DND-41 (cell line): ENCODE data around the gene STK11.

ENCODE experiments used
- ATAC-seq: fragments of 200-7000 bp; cut with Tn5 transposase; 3 replicates; pipeline ENCODE4 v1.9.1; 2021; ENCODE audit warnings: low read depth; ENCODE audit not compliant: insufficient read depth
- DNase-seq: peaks from one replicate; pipeline ENCODE4 v3.0.0-alpha.2; 2020
- H2AFZ ChIP-seq: 2 replicates; pipeline ENCODE4 v1.6.0; 2012; ENCODE audit warnings: low read depth, low read length
- H3K27ac ChIP-seq: 2 replicates; pipeline ENCODE4 v1.5.1; 2012; ENCODE audit warnings: low read length, inconsistent platforms
- H3K27me3 ChIP-seq: fragments of 200-600 bp; sonication (generic); 2 replicates; pipeline ENCODE4 v1.6.0; 2012; ENCODE audit warnings: low read length, mild to moderate bottlenecking, inconsistent platforms; ENCODE audit not compliant: insufficient read depth, poor library complexity
- H3K36me3 ChIP-seq: 2 replicates; pipeline ENCODE4 v1.5.1; 2012; ENCODE audit warnings: low read length, inconsistent platforms; ENCODE audit not compliant: insufficient read depth
- H3K4me1 ChIP-seq: 2 replicates; pipeline ENCODE4 v1.5.1; 2012; ENCODE audit warnings: mild to moderate bottlenecking, low read length; ENCODE audit not compliant: insufficient read depth
- H3K4me2 ChIP-seq: 2 replicates; pipeline ENCODE4 v1.6.0; 2012; ENCODE audit warnings: mild to moderate bottlenecking, moderate library complexity, low read length, inconsistent platforms; ENCODE audit not compliant: insufficient read depth
- H3K4me3 ChIP-seq, 2 experiments: fragments of 200-600 bp in 1 of 2; shearing (Covaris generic) in 1 of 2; 2 replicates each; pipeline ENCODE4 v1.5.1; 2012 to 2016; ENCODE audit warnings: inconsistent platforms in 2 of 2, low read length in 2 of 2, mild to moderate bottlenecking in 2 of 2, low read depth in 1 of 2, moderate library complexity in 1 of 2
- H3K79me2 ChIP-seq: 2 replicates; pipeline ENCODE4 v1.6.0; 2012; ENCODE audit warnings: low read length, inconsistent platforms; ENCODE audit not compliant: insufficient read depth
- H3K9ac ChIP-seq: 2 replicates; pipeline ENCODE4 v1.6.0; 2012; ENCODE audit warnings: low read depth, mild to moderate bottlenecking, inconsistent platforms, low read length, moderate library complexity
- H3K9me3 ChIP-seq: 2 replicates; pipeline ENCODE4 v1.5.1; 2012; ENCODE audit warnings: low read length, moderate library complexity, mild to moderate bottlenecking, inconsistent platforms; ENCODE audit not compliant: insufficient read depth, severe bottlenecking
- H4K20me1 ChIP-seq: 2 replicates; pipeline ENCODE4 v1.6.0; 2012; ENCODE audit warnings: low read length; ENCODE audit not compliant: insufficient read depth
- CTCF ChIP-seq: IDR thresholded peaks from 2 replicates; pipeline ENCODE4 v1.5.1; 2012; ENCODE audit warnings: borderline replicate concordance, low read length, moderate library complexity, mild to moderate bottlenecking; ENCODE audit not compliant: poor library complexity, severe bottlenecking; ENCODE audit errors: extremely low read depth
- EZH2 ChIP-seq: IDR thresholded peaks from 3 replicates; pipeline ENCODE4 v1.6.1; 2012; ENCODE audit warnings: borderline replicate concordance, low read depth, mild to moderate bottlenecking, moderate library complexity, low read length, inconsistent platforms; ENCODE audit not compliant: severe bottlenecking

STK11 gene, protein sequence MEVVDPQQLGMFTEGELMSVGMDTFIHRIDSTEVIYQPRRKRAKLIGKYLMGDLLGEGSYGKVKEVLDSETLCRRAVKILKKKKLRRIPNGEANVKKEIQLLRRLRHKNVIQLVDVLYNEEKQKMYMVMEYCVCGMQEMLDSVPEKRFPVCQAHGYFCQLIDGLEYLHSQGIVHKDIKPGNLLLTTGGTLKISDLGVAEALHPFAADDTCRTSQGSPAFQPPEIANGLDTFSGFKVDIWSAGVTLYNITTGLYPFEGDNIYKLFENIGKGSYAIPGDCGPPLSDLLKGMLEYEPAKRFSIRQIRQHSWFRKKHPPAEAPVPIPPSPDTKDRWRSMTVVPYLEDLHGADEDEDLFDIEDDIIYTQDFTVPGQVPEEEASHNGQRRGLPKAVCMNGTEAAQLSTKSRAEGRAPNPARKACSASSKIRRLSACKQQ

DNA sequence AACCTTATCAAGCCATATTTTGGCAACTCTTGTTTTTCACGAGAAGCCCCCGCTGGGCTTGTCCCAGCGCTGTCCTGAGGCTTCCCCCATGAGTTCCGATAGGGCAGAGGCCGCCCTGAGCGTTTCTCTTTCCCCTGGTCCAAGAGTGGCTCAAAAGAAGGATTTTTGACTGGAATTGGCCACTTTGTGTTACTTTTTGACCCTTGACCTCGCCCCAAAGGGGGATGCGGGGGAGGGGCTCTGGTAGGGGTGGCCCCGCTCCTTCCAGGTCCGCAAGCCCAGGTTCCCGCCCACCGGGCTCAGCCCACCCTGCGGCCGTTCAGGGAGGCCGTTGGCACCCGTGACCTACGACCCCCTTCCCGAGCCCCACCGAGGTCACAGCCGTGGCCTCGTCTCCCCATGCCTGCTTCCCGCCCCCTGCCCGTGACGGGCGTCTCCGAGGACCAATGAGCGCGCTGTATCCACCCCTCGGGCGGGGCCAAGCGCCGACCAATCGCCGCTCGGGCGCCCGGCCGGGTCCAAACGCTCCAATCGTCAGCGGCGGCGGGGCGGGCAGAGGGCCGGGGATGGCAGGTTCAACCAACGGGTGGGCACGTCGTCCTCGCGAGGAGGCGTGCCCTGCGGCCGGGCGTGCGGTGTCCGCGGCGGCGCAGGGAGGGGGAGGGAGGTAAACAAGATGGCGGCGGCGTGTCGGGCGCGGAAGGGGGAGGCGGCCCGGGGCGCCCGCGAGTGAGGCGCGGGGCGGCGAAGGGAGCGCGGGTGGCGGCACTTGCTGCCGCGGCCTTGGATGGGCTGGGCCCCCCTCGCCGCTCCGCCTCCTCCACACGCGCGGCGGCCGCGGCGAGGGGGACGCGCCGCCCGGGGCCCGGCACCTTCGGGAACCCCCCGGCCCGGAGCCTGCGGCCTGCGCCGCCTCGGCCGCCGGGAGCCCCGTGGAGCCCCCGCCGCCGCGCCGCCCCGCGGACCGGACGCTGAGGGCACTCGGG is at the start of gene STK11:
STK11 (plus strand) TSS at position 665 of the 986 bp plus-strand sequence. CDS start 1,136 bp downstream, outside the sequence.
- peak within 1 kb of the TSS; percentile 75 for H3K9ac ChIP-seq
- H3K27me3 ChIP-seq, result no peaks in the 10 kb centered on the region
- ATAC-seq, result peak; percentile 98
- DNase-seq, result peak; percentile 100
- peak within 1 kb of the TSS; percentile 78 to 80 for H3K4me3 ChIP-seq
- H4K20me1 ChIP-seq, result peaks cover 33% of the 10 kb centered on the region
- no peak for TF ChIP-seq EZH2
- no peak for TF ChIP-seq CTCF
- H3K27ac ChIP-seq, result peak within 1 kb of the TSS; percentile 97
- H2AFZ ChIP-seq, result peak within 1 kb of the TSS; percentile 92
- peaks cover 30% of the 10 kb centered on the region for H3K36me3 ChIP-seq
- no peaks in the 10 kb centered on the region for H3K9me3 ChIP-seq
- H3K4me1 ChIP-seq, result peaks cover 56% of the 10 kb centered on the region
- peaks cover 45% of the 10 kb centered on the region for H3K79me2 ChIP-seq
- peak within 1 kb of the TSS; percentile 98 for H3K4me2 ChIP-seq

GRCh38 chr19:1156305-1156801 is 49.2 kb upstream of the STK11 start:
- no peak overlapping the region for H3K27ac ChIP-seq

More at GRCh38 chr19:1156305-1156801, 49.2 kb upstream of the STK11 start:
- Histone ChIP-seq H4K20me1 (peaks cover 30% of the 10 kb centered on the region), H2AFZ (no peak overlapping the region), H3K79me2 (peaks cover 30% of the 10 kb centered on the region), H3K4me2 (no peak overlapping the region), H3K4me1 (no peaks in the 10 kb centered on the region), H3K36me3 (peaks cover 20% of the 10 kb centered on the region), H3K9me3 (no peaks in the 10 kb centered on the region), H3K27me3 (no peaks in the 10 kb centered on the region), H3K4me3 (no peak overlapping the region), H3K9ac (no peak overlapping the region)
- TF ChIP-seq EZH2 (no peak), CTCF (no peak)
- ATAC-seq (no peak), DNase-seq (no peak)
